Glutamatergic neuron (in vitro differentiated cells): ENCODE data around the gene ART3. TPM values are rescaled to one million over a fixed set of nuclear protein-coding genes. Genes with fewer than 3 reads are reported as not detected.

Source experiments
- DNase-seq: peaks from one replicate; pipeline ENCODE4 v3.0.0; 2022
- H3K27ac Mint-ChIP-seq: one replicate; pipeline ENCODE4 v1.8.0; 2020; ENCODE audit warnings: mild to moderate bottlenecking, mixed read lengths, inconsistent platforms; ENCODE audit not compliant: unreplicated experiment
- H3K27me3 Mint-ChIP-seq: one replicate; pipeline ENCODE4 v1.8.0; 2020; ENCODE audit warnings: mild to moderate bottlenecking, moderate library complexity, mixed read lengths, inconsistent platforms; ENCODE audit not compliant: unreplicated experiment
- H3K36me3 Mint-ChIP-seq: one replicate; pipeline ENCODE4 v1.8.0; 2020; ENCODE audit warnings: mild to moderate bottlenecking, mixed read lengths, inconsistent platforms; ENCODE audit not compliant: unreplicated experiment
- H3K4me1 Mint-ChIP-seq: one replicate; pipeline ENCODE4 v1.8.0; 2020; ENCODE audit warnings: mild to moderate bottlenecking, low read depth, mixed read lengths, inconsistent platforms; ENCODE audit not compliant: unreplicated experiment
- H3K4me3 Mint-ChIP-seq: one replicate; pipeline ENCODE4 v1.8.0; 2020; ENCODE audit warnings: mild to moderate bottlenecking, mixed read lengths, inconsistent platforms; ENCODE audit not compliant: unreplicated experiment
- H3K9me3 Mint-ChIP-seq: one replicate; pipeline ENCODE4 v1.8.0; 2020; ENCODE audit warnings: mild to moderate bottlenecking, moderate library complexity, mixed read lengths, inconsistent platforms; ENCODE audit not compliant: unreplicated experiment
- total RNA-seq: library from RNA; stranded (reverse); fragmentation: NEBNext Ultra II Directional; extraction: Animal tissue kit (Norgen Biotek cat#: 25700); gene quantifications from one replicate; pipeline ENCODE4 v1.2.1, GENCODE V29; 2021; ENCODE audit not compliant: unreplicated experiment
- TF ChIP-seq, protein P1 (sequence below): fragments of 200-600 bp; sonication (generic); IDR thresholded peaks from one replicate; pipeline ENCODE4 v1.5.0; 2021; ENCODE audit not compliant: partially characterized antibody, unreplicated experiment

Gene ART3
- total RNA-seq, 1 donor from 2014 or later = not detected

DNA sequence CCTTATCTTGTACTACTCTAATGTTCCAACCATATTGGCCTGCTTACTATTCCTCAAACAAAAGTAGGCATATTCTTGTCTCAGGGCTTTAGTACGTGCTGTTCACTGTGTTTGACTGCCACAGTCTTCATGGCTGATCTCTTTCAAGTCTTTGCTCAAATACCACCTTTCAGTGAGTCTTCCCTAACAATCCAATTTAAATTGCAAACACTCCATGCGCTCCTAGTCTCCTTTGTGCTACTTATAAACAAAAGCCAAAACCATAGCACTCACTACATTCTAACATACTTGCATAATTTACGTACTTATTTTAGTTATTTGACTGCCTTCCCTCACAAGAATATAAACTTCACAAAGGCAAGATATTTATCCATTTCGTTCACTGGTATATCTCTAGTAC is 1.7 kb upstream of the ART3 start:
- no peaks in the 10 kb centered on the region for H3K36me3 Mint-ChIP-seq
- H3K9me3 Mint-ChIP-seq = no peaks in the 10 kb centered on the region
- no peaks in the 10 kb centered on the region for H3K27me3 Mint-ChIP-seq
- H3K4me3 Mint-ChIP-seq = no peak overlapping the region
- H3K27ac Mint-ChIP-seq = no peak overlapping the region
- H3K4me1 Mint-ChIP-seq = no peaks in the 10 kb centered on the region
- TF ChIP-seq, protein P1, sequence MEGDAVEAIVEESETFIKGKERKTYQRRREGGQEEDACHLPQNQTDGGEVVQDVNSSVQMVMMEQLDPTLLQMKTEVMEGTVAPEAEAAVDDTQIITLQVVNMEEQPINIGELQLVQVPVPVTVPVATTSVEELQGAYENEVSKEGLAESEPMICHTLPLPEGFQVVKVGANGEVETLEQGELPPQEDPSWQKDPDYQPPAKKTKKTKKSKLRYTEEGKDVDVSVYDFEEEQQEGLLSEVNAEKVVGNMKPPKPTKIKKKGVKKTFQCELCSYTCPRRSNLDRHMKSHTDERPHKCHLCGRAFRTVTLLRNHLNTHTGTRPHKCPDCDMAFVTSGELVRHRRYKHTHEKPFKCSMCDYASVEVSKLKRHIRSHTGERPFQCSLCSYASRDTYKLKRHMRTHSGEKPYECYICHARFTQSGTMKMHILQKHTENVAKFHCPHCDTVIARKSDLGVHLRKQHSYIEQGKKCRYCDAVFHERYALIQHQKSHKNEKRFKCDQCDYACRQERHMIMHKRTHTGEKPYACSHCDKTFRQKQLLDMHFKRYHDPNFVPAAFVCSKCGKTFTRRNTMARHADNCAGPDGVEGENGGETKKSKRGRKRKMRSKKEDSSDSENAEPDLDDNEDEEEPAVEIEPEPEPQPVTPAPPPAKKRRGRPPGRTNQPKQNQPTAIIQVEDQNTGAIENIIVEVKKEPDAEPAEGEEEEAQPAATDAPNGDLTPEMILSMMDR = no peak
- DNase-seq = no peak

DNA sequence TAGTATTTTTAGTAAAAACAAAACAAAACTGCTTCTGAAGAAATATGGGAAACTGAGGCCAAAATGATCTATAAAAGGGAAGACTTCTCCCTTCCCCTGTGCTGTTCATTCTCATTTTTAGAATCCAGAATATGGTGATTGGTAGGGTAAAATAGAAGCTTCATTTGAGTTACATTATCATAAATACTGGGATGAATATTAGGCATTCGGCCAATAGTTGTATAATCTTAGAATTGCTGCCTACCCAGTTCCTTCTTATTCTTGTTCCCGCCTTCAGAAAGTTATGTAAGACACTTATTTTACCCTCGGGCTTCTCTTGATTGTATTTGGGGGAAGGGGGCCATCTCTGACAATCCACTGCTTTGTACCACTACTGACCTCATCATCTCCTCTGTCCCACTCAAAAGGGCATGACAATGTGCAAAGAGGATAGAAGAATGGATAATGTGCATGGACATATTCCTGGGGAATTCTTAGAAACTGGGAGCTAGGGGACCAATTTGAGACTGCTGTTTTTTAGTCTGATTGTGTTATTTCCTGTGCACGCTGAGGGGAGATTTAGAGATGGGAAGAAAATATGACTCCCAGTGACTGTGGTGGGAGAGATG is 588 bp downstream of the ART3 start:
- H3K27me3 Mint-ChIP-seq = no peaks in the 10 kb centered on the region
- no peaks in the 10 kb centered on the region for H3K9me3 Mint-ChIP-seq
- no peak for DNase-seq
- H3K4me3 Mint-ChIP-seq = no peak overlapping the region
- no peaks in the 10 kb centered on the region for H3K36me3 Mint-ChIP-seq
- no peaks in the 10 kb centered on the region for H3K4me1 Mint-ChIP-seq
- TF ChIP-seq, protein P1 = no peak
- H3K27ac Mint-ChIP-seq = no peak overlapping the region

DNA sequence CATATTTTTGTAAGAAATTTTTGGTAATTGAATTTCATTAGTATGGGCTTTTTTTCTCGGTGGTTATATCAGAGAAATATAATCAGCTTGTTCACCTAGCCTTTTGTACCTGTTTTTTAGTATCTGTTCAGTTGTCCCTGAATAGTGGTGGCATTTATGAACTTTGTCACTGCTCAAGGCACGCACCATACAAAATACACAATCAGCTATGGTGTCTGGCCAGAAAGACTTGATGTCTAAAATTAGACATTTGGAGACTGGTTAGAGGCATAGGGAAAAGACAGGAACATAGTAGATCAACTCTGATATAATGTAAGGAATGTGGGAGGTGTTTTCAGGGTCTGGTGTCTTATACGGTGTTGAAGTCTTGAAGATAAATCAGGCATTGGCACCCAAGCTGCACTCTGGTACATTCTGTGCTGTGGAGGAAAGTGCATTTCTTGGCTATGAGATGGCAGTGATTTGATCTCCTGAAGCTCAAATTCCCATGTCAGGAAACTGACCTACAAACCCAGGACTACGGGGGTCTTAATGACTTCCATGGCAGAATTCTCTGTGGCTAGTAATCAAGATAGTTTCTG is 3.6 kb downstream of the ART3 start:
- Mint-ChIP-seq H3K4me3 (no peak overlapping the region), H3K4me1 (no peaks in the 10 kb centered on the region), H3K36me3 (no peaks in the 10 kb centered on the region), H3K9me3 (no peaks in the 10 kb centered on the region), H3K27ac (no peak overlapping the region), H3K27me3 (no peaks in the 10 kb centered on the region)
- DNase-seq = no peak
- TF ChIP-seq, protein P1 = no peak

DNA sequence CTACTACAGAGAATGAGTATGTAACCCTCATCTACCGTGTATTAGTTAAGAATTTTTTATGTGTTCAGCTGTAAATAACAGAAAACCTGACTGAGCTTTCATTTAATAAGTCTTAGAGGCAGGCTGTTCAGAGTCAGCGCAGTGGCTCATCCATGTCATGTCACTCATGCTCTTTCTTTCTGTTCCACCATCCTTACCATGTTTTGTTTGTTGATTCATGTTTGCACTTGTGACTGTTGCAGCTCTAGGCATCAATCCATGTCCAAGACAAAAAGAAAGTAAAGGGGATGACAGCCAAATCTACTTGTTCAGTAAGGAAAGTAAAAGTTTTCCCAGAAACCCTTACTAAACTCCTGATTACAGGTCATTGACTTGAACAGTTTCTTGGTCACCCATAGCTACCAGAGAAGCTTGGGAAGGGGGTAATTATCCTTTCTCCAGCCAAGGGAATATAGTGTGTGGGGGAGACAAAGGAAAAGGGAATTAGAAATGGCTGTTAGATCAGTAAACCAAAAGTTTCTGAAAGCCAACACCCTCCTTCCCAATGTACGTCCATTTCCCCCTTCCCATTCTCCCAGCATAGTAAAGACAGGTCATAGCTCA is 9.0 kb downstream of the ART3 start:
- H3K27me3 Mint-ChIP-seq = no peaks in the 10 kb centered on the region
- TF ChIP-seq, protein P1 = no peak
- no peak overlapping the region for H3K4me3 Mint-ChIP-seq
- H3K27ac Mint-ChIP-seq = no peak overlapping the region
- no peaks in the 10 kb centered on the region for H3K9me3 Mint-ChIP-seq
- H3K4me1 Mint-ChIP-seq = no peaks in the 10 kb centered on the region
- DNase-seq = no peak
- H3K36me3 Mint-ChIP-seq = no peaks in the 10 kb centered on the region

DNA sequence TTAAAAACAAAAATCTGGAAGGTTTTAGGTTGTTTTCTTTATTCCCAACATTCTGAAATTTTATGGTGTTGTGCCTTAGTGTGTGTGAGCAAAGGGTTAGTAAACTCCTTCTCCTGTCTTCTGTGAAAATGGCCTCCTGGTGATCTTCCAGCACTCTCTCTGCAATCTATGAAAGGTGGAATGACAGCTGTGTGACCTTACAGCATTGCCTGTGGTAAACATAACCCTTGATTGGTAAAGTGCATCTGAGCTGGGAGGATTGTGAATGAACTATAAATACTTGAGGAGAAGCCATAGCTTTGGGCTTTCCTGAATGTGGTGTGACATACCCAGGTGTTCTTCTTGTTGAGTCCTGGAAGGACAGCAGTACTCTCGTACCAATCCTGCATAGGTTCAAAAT is 10.0 kb downstream of the ART3 start:
- no peaks in the 10 kb centered on the region for H3K36me3 Mint-ChIP-seq

More for the DNA sequence above, 10.0 kb downstream of the ART3 start:
- no peaks in the 10 kb centered on the region for H3K27me3 Mint-ChIP-seq
- no peak overlapping the region for H3K4me3 Mint-ChIP-seq
- DNase-seq = no peak
- TF ChIP-seq, protein P1 = no peak
- no peaks in the 10 kb centered on the region for H3K9me3 Mint-ChIP-seq
- no peak overlapping the region for H3K27ac Mint-ChIP-seq
- H3K4me1 Mint-ChIP-seq = no peaks in the 10 kb centered on the region
